K562 (cell line): ENCODE results near the gene DENND6B. TPM values are rescaled to one million over a fixed set of nuclear protein-coding genes. Genes with fewer than 3 reads are reported as not detected.

Experiments used
- DPF2 ChIP-seq: fragments of 450-650 bp; IDR thresholded peaks from 2 replicates; pipeline ENCODE4 v1.6.1; 2016
- EWSR1 ChIP-seq: fragments of 450-650 bp; IDR thresholded peaks from 2 replicates; pipeline ENCODE4 v1.6.1; 2018; ENCODE audit warnings: borderline replicate concordance, mild to moderate bottlenecking, low read depth, moderate library complexity; ENCODE audit not compliant: partially characterized antibody
- MCM3 ChIP-seq: fragments of 450-650 bp; IDR thresholded peaks from 2 replicates; pipeline ENCODE4 v1.6.1; 2016
- REST ChIP-seq, 2 experiments: fragments of 450-650 bp; formaldehyde crosslinking in 1 of 2; IDR thresholded peaks; 2 replicates each; pipeline versions ENCODE4 v1.4.0 to v1.6.1; 2014 to 2020; ENCODE audit warnings: mild to moderate bottlenecking in 2 of 2, borderline replicate concordance in 1 of 2, low read depth in 1 of 2
- SIRT6 ChIP-seq: IDR thresholded peaks from one replicate; pipeline ENCODE4 v1.6.1; 2012; ENCODE audit warnings: low read depth, mild to moderate bottlenecking, control low read depth, inconsistent platforms, low read length, moderate library complexity
- WHSC1 ChIP-seq: IDR thresholded peaks from one replicate; pipeline ENCODE4 v1.6.1; 2012; ENCODE audit warnings: low read length, control low read depth, inconsistent platforms
- XRCC4 ChIP-seq: IDR thresholded peaks from one replicate; pipeline ENCODE4 v1.6.1; 2011; ENCODE audit not compliant: insufficient read depth, insufficient read length; ENCODE audit errors: extremely low read depth
- polyA plus RNA-seq, 8 experiments: library from polyadenylated mRNA; depleted of rRNA in 4 of 8; stranded (reverse) in 5 of 8; unstranded in 3 of 8; fragments of >200 nt; fragmentation: Nextera tagmentation in 2 of 8; fragmentation: Illumina TruSeq in 1 of 8; extraction: Ambion mirVana in 2 of 8; extraction: Trizol in 1 of 8; gene quantifications; 2 replicates each; pipeline versions ENCODE4 v1.2.1 to v1.2.3, GENCODE V29; 2011 to 2014; ENCODE audit warnings: inconsistent platforms in 1 of 8, missing spikeins in 1 of 8
- total RNA-seq, 7 experiments: library from RNA; depleted of rRNA in 6 of 7; stranded (reverse); fragments of >200 nt in 6 of 7; fragmentation: Illumina TruSeq in 2 of 7; extraction: Trizol in 2 of 7; gene quantifications; 2 replicates each; pipeline versions ENCODE4 v1.2.1 to v1.2.3, GENCODE V29; 2011 to 2021; ENCODE audit warnings: low replicate concordance in 1 of 7

The DENND6B gene
- total and polyA plus RNA-seq, 9 of the 15 experiments (the other 6 are each of a cell fraction or from before 2014, with no cell fraction given) = 0.07 to 3.7 (median 1.5) TPM

GRCh38 chr22:50269573-50269969 lies 57.2 kb downstream of the DENND6B start (continued):
- TF ChIP-seq MCM3 (no peak), SIRT6 (no peak), XRCC4 (no peak), DPF2 (0 out of 2 replicates have a peak, but pooled peaks have one; percentile 16), REST (IDR thresholded peaks at IDR 0.05; ENCODE audit: borderline replicate concordance) (no peak), REST (CRISPR knock-in tag; IDR thresholded peaks at IDR 0.05; ENCODE audit: low read depth) (no peak), WHSC1 (no peak), EWSR1 (no peak)
